Right lobe of liver (tissue), 6 donors: ENCODE data around the gene SASH1. TPM values are rescaled to one million over a fixed set of nuclear protein-coding genes. Genes with fewer than 3 reads are reported as not detected.
"Not testable (repeated sequence)": the region's sequence is repeated elsewhere in the genome, so short reads cannot be mapped to it uniquely, and the experiment has no call there.

Experiments used
- ATAC-seq, 4 donors: fragments of 200-7000 bp; cut with Tn5 transposase; one replicate each; pipeline ENCODE4 v1.9.1; 2020; ENCODE audit warnings: mild to moderate bottlenecking in 4 of 4, moderate library complexity in 4 of 4
- DNase-seq, 3 donors: peaks; one replicate each; pipeline ENCODE4 v3.0.0-alpha.2; 2020
- H3K27ac ChIP-seq, 3 donors: fragments of 200-600 bp; one replicate each; pipeline ENCODE4 v1.8.0; 2022
- H3K27me3 ChIP-seq, 2 donors: fragments of 200-600 bp; one replicate each; pipeline ENCODE4 v1.8.0; 2022
- H3K36me3 ChIP-seq, 4 donors: fragments of 200-600 bp; sonication (generic) in 1 of 4; one replicate each; pipeline versions ENCODE4 v1.5.1 to v1.8.0; 2017 to 2022; ENCODE audit warnings: control low read depth in 1 of 4
- H3K4me1 ChIP-seq, 4 donors: fragments of 200-600 bp; sonication (generic) in 1 of 4; one replicate each; pipeline versions ENCODE4 v1.5.1 to v1.8.0; 2017 to 2022; ENCODE audit warnings: control low read depth in 1 of 4
- H3K4me3 ChIP-seq, 3 donors: fragments of 200-600 bp; one replicate each; pipeline ENCODE4 v1.8.0; 2022
- H3K9me3 ChIP-seq, 4 donors: fragments of 200-600 bp; sonication (generic) in 1 of 4; one replicate each; pipeline versions ENCODE4 v1.5.1 to v1.8.0; 2017 to 2022; ENCODE audit warnings: control low read depth in 1 of 4
- CTCF ChIP-seq, 4 donors: fragments of 200-600 bp in 3 of 4; fragments of 450-650 bp in 1 of 4; IDR thresholded peaks; one replicate each; pipeline versions ENCODE4 v1.5.1 to v1.8.0; 2016 to 2022; ENCODE audit warnings: antibody characterized with exemption in 4 of 4, mild to moderate bottlenecking in 2 of 4
- POLR2A ChIP-seq: fragments of 450-650 bp; IDR thresholded peaks from one replicate; pipeline ENCODE4 v1.6.1; 2017; ENCODE audit warnings: antibody characterized with exemption, mild to moderate bottlenecking
- WGBS: methylation state at CpG from one replicate; pipeline ENCODE4 v1.1.6; 2018; ENCODE audit warnings: low coverage, low lambda C conversion rate; ENCODE audit not compliant: insufficient coverage; ENCODE audit errors: missing lambda C conversion rate; 5-methylcytosine and 5-hydroxymethylcytosine counted together
- intact Hi-C, 2 donors: fragments of 100-400 bp; cut with DNase I; formaldehyde crosslinking; loops; one replicate each; pipeline versions ENCODE4 v1.11.2 to v1.14.1; 2022
- total RNA-seq, 6 experiments: library from RNA; depleted of rRNA in 2 of 6; stranded (reverse); fragments of >200 nt in 2 of 6; fragmentation: NEBNext Ultra II Directional in 3 of 6; extraction: Animal tissue kit (Norgen Biotek cat#: 25700) in 3 of 6; gene quantifications; one replicate each; pipeline versions ENCODE4 v1.1.0 to v1.2.4, GENCODE V29; 2016 to 2023
- donor health status: DM: no; HTN: yes; CAD: no.
- donor health status: DM: no; HTN: no; CAD: no.
- donor health status: DM: no; HTN: no; CAD: no.
- donor health status: DM: no; HTN: yes; CAD: no.
- donor health status: DM: no; HTN: yes; CAD: no.

The SASH1 gene
- total RNA-seq, 6 experiments from 2014 or later: 12.0 to 19.0 (median 15.8) TPM

- intact Hi-C loops: loop anchor here in 1 of 2 donors (10.0 kb wide), 1 partner anchor 386 kb away; no protein-coding TSS in a partner anchor
- WGBS: 31% methylated on average over 4 of the region's 4 CpGs
- ATAC-seq: no peak
- no peak for TF ChIP-seq POLR2A
- no peak for TF ChIP-seq CTCF (IDR thresholded peaks at IDR 0.05)
- Histone ChIP-seq H3K36me3 (no peaks in the 10 kb centered on the region), H3K4me3 (no peak overlapping the region), H3K9me3 (no peaks in the 10 kb centered on the region), H3K27me3 (no peaks in the 10 kb centered on the region), H3K27ac (no peak overlapping the region), H3K4me1 (no peaks in the 10 kb centered on the region)
- DNase-seq: no peak
Measured at GRCh38 chr6:148578837-148579565, 236.4 kb downstream of the SASH1 start.

- 35% methylated on average over 5 of the region's 5 CpGs for WGBS
- Histone ChIP-seq H3K36me3 (no peaks in the 10 kb centered on the region), H3K27me3 (no peaks in the 10 kb centered on the region), H3K9me3 (no peaks in the 10 kb centered on the region), H3K4me1 (no peaks in the 10 kb centered on the region), H3K4me3 (no peak overlapping the region), H3K27ac (no peak overlapping the region)
- intact Hi-C loops: no loop called here
- DNase-seq (no peak), ATAC-seq (no peak)
- TF ChIP-seq POLR2A: no peak
- TF ChIP-seq CTCF (IDR thresholded peaks at IDR 0.05): no peak
Measured at GRCh38 chr6:148580442-148580841, 237.8 kb downstream of the SASH1 start.

GRCh38 chr6:148583631-148584030, 241.0 kb downstream of the SASH1 start:
- no peak overlapping the region for H3K27ac ChIP-seq
- TF ChIP-seq POLR2A (no peak), CTCF (IDR thresholded peaks at IDR 0.05) (no peak)
- no peaks in the 10 kb centered on the region for H3K36me3 ChIP-seq
- no peaks in the 10 kb centered on the region for H3K9me3 ChIP-seq
- DNase-seq (no peak), ATAC-seq (no peak)
- H3K4me3 ChIP-seq: no peak overlapping the region
- intact Hi-C loops: no loop called here
- H3K4me1 ChIP-seq: no peaks in the 10 kb centered on the region
- H3K27me3 ChIP-seq: no peaks in the 10 kb centered on the region
- WGBS: 61% methylated on average over 5 of the region's 5 CpGs

- H3K27me3 ChIP-seq, H3K4me3 ChIP-seq, H3K36me3 ChIP-seq, DNase-seq, H3K27ac ChIP-seq, intact Hi-C loops, H3K4me1 ChIP-seq, H3K9me3 ChIP-seq, ATAC-seq: not testable (repeated sequence)
- WGBS: 58% methylated on average over 1 of the region's 1 CpG
Measured at GRCh38 chr6:148585641-148586040, 243.0 kb downstream of the SASH1 start.

GRCh38 chr6:148590883-148591282, 248.2 kb downstream of the SASH1 start:
- Histone ChIP-seq H3K36me3 (no peaks in the 10 kb centered on the region), H3K27ac (no peak overlapping the region), H3K4me3 (no peak overlapping the region), H3K9me3 (no peaks in the 10 kb centered on the region), H3K4me1 (no peaks in the 10 kb centered on the region), H3K27me3 (no peaks in the 10 kb centered on the region)
- ATAC-seq: no peak
- DNase-seq: no peak
- TF ChIP-seq CTCF (IDR thresholded peaks at IDR 0.05) (no peak), POLR2A (no peak)
- WGBS: 65% methylated on average over 6 of the region's 6 CpGs
- intact Hi-C loops: no loop called here
